HCT116 (cell line): Measurements from ENCODE around the gene MFSD6. TPM values are rescaled to one million over a fixed set of nuclear protein-coding genes. Genes with fewer than 3 reads are reported as not detected.

Experiments
- ATAC-seq: fragments of 200-7000 bp; cut with Tn5 transposase; 2 replicates; pipeline ENCODE4 v1.9.1; 2020; ENCODE audit warnings: mild to moderate bottlenecking, moderate library complexity
- BruUV-seq: library from RNA; stranded (reverse); fragments of 400-500 nt; replicated peaks from 2 replicates; lab custom pipeline; 2021; lab: Mats Ljungman, UMichigan
- CTCF ChIA-PET: fragments of 300-600 bp; sonication (Branson Sonifier 250); formaldehyde crosslinking; loops from one replicate; lab custom pipeline; 2021; ENCODE audit warnings: antibody characterized with exemption; lab: Charles Lee
- POLR2A ChIA-PET: fragments of 300-600, 350-600 bp; sonication (Branson Sonifier 250); formaldehyde crosslinking; loops from one replicate; lab custom pipeline; 2021; ENCODE audit warnings: antibody characterized with exemption; lab: Charles Lee
- RAD21 ChIA-PET, 2 experiments: fragments of 300-600 bp; sonication (Branson Sonifier 250); formaldehyde crosslinking; loops; one replicate each; lab custom pipeline; 2023; ENCODE audit warnings: low total read pairs in 2 of 2; ENCODE audit not compliant: uncharacterized antibody in 2 of 2, unreplicated experiment in 2 of 2, low non-redundant PET in 1 of 2; lab: Charles Lee
- DNase-seq: peaks from one replicate; pipeline ENCODE4 v3.0.0-alpha.2; 2010; ENCODE audit warnings: low read depth, low spot score
- H2AFZ ChIP-seq: fragments of 200-600 bp; shearing (Covaris generic), sonication (generic); 2 replicates; pipeline ENCODE4 v1.6.1; 2017; ENCODE audit warnings: low read depth, mixed run types, mixed read lengths, antibody characterized with exemption, low read length; ENCODE audit not compliant: poor library complexity, severe bottlenecking
- H3K27ac ChIP-seq: 2 replicates; pipeline ENCODE4 v1.5.1; 2012; ENCODE audit warnings: low read depth, low read length
- H3K27me3 ChIP-seq: fragments of 200-600 bp; sonication (generic); 2 replicates; pipeline ENCODE4 v1.6.1; 2016; ENCODE audit warnings: mixed run types, low read length, mixed read lengths; ENCODE audit not compliant: insufficient read depth
- H3K36me3 ChIP-seq, 2 experiments: fragments of 200-500 bp in 1 of 2; fragments of 200-600 bp in 1 of 2; sonication (Bioruptor generic) in 1 of 2; sonication (generic) in 1 of 2; 2 replicates each; pipeline versions ENCODE4 v1.5.1 to v1.6.1; 2014 to 2016; ENCODE audit warnings: low read length in 2 of 2, inconsistent platforms in 1 of 2, mixed read lengths in 1 of 2, mixed run types in 1 of 2; ENCODE audit not compliant: insufficient read depth in 2 of 2, control insufficient read depth in 1 of 2
- H3K4me1 ChIP-seq, 2 experiments: fragments of 200-600 bp in 1 of 2; sonication (generic) in 1 of 2; 2 replicates each; pipeline versions ENCODE4 v1.5.1 to v1.6.1; 2012 to 2017; ENCODE audit warnings: low read length in 2 of 2, inconsistent platforms in 1 of 2, mild to moderate bottlenecking in 1 of 2, mixed read lengths in 1 of 2, mixed run types in 1 of 2, moderate library complexity in 1 of 2; ENCODE audit not compliant: insufficient read depth in 2 of 2, control insufficient read depth in 1 of 2
- H3K4me2 ChIP-seq: fragments of 200-600 bp; sonication (generic); 2 replicates; pipeline ENCODE4 v1.6.1; 2017; ENCODE audit warnings: mixed run types, low read length, mixed read lengths
- H3K4me3 ChIP-seq, 2 experiments: fragments of 200-600 bp in 1 of 2; sonication (generic) in 1 of 2; replicated peaks in 1 of 2; 2 replicates each; pipeline ENCODE4 v1.5.1; 2011 to 2016; ENCODE audit warnings: low read length in 2 of 2, control low read depth in 1 of 2, low read depth in 1 of 2, mild to moderate bottlenecking in 1 of 2, mixed read lengths in 1 of 2, mixed run types in 1 of 2
- H3K79me2 ChIP-seq: fragments of 200-600 bp; sonication (generic); 2 replicates; pipeline ENCODE4 v1.6.1; 2017; ENCODE audit warnings: mild to moderate bottlenecking, mixed run types, low read length, moderate library complexity, mixed read lengths; ENCODE audit not compliant: insufficient read depth
- H3K9ac ChIP-seq: fragments of 200-600 bp; sonication (generic); 2 replicates; pipeline ENCODE4 v1.6.1; 2016; ENCODE audit warnings: low read length, mixed read lengths
- H3K9me2 ChIP-seq: fragments of 200-600 bp; sonication (generic), shearing (Covaris generic); 2 replicates; pipeline ENCODE4 v1.6.1; 2017; ENCODE audit warnings: mixed run types, mild to moderate bottlenecking, moderate library complexity; ENCODE audit not compliant: insufficient read depth
- H3K9me3 ChIP-seq, 2 experiments: fragments of 200-500 bp in 1 of 2; fragments of 200-600 bp in 1 of 2; sonication (Bioruptor generic) in 1 of 2; sonication (generic) in 1 of 2; 2 replicates each; pipeline ENCODE4 v1.6.1; 2014 to 2017; ENCODE audit warnings: low read length in 2 of 2, mixed read lengths in 2 of 2, inconsistent platforms in 1 of 2, low read depth in 1 of 2, mild to moderate bottlenecking in 1 of 2, mixed run types in 1 of 2, moderate library complexity in 1 of 2; ENCODE audit not compliant: control insufficient read depth in 1 of 2, insufficient read depth in 1 of 2
- H4K20me1 ChIP-seq: fragments of 200-600 bp; sonication (generic), shearing (Covaris generic); 2 replicates; pipeline ENCODE4 v1.6.1; 2017; ENCODE audit warnings: mixed run types, mild to moderate bottlenecking, moderate library complexity; ENCODE audit not compliant: insufficient read depth
- CBX3 ChIP-seq: IDR thresholded peaks from 2 replicates; pipeline ENCODE4 v1.6.1; 2012; ENCODE audit warnings: low read depth
- EZH2phosphoT487 ChIP-seq: fragments of 200-600 bp; IDR thresholded peaks from 2 replicates; pipeline ENCODE4 v1.6.1; 2018; ENCODE audit warnings: antibody characterized with exemption, borderline replicate concordance
- POLR2AphosphoS5 ChIP-seq: IDR thresholded peaks from 2 replicates; pipeline ENCODE4 v1.6.1; 2011; ENCODE audit warnings: mild to moderate bottlenecking, low read depth, low read length, moderate library complexity
- intact Hi-C: fragments of 100-400 bp; cut with micrococcal nuclease; formaldehyde crosslinking; loops from 2 replicates; pipeline ENCODE4 v1.10.0; 2022
- total RNA-seq: library from RNA; stranded (reverse); gene quantifications from one replicate; pipeline ENCODE4 v1.2.1, GENCODE V29; 2021; ENCODE audit not compliant: unreplicated experiment
- TF ChIP-seq, protein P1 (sequence below): IDR thresholded peaks from 2 replicates; pipeline ENCODE4 v1.6.1; 2012; ENCODE audit warnings: low read depth

MFSD6 gene
- total RNA-seq, 1 experiment from 2014 or later, result 18.6 TPM

DNA sequence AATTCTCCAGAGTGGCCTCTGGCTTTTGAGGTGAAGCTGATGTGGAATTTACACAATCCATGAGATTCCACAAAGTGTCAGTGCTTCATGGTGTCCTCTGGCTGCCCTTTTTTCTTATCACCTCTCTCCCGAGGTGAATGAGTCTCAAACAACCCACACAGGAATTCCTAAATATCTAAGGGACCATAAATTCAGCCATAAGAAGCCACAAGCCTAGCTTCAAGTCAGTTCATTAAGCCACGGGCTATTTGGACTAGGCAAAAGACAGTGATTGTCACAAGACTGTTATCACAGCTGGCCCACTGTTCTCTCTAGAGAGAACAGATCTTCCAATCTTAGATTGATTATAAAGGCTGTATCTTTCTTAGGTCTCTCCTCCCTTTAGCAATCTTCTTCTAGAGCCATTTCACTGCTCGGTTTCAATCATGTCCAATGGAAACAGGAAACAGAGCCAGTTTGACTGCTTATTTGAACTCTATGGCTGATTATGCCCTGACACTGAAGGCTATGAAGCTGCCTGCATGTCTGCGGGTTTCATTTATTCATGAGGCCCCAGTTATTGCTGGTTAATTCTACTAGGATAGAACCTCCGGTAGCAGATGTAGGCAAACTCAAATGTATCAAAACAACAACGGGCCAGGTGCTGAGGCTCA lies 122.2 kb downstream of the MFSD6 start:
- no peaks in the 10 kb centered on the region for H3K36me3 ChIP-seq
- no peaks in the 10 kb centered on the region for H3K27me3 ChIP-seq
- peaks cover 5 to 27% of the 10 kb centered on the region in 2 experiments; a peak in 3 of 4 replicates for H3K4me1 ChIP-seq
- intact Hi-C loops, result loop anchor here (5.0 kb wide), 1 partner anchor 312 kb away; no protein-coding TSS in a partner anchor
- no peaks in the 10 kb centered on the region for H3K9me3 ChIP-seq
- ATAC-seq (no peak), DNase-seq (no peak)
- ChIA-PET RAD21 (no interaction called here), POLR2A (no interaction called here), CTCF (no interaction called here)
- H3K79me2 ChIP-seq, result peaks cover 5% of the 10 kb centered on the region; the same call in 1 of the 2 replicates
- no peaks in the 10 kb centered on the region for H3K9me2 ChIP-seq
- BruUV-seq, result no TSS peak
- no peak overlapping the region for H2AFZ ChIP-seq
- no peak overlapping the region for H3K4me2 ChIP-seq
- H3K9ac ChIP-seq, result no peak overlapping the region
- no peaks in the 10 kb centered on the region for H4K20me1 ChIP-seq
- H3K27ac ChIP-seq, result no peak overlapping the region
- no peak overlapping the region for H3K4me3 ChIP-seq
- TF ChIP-seq CBX3 (no peak), EZH2phosphoT487 (no peak), POLR2AphosphoS5 (no peak)
- TF ChIP-seq, protein P1, sequence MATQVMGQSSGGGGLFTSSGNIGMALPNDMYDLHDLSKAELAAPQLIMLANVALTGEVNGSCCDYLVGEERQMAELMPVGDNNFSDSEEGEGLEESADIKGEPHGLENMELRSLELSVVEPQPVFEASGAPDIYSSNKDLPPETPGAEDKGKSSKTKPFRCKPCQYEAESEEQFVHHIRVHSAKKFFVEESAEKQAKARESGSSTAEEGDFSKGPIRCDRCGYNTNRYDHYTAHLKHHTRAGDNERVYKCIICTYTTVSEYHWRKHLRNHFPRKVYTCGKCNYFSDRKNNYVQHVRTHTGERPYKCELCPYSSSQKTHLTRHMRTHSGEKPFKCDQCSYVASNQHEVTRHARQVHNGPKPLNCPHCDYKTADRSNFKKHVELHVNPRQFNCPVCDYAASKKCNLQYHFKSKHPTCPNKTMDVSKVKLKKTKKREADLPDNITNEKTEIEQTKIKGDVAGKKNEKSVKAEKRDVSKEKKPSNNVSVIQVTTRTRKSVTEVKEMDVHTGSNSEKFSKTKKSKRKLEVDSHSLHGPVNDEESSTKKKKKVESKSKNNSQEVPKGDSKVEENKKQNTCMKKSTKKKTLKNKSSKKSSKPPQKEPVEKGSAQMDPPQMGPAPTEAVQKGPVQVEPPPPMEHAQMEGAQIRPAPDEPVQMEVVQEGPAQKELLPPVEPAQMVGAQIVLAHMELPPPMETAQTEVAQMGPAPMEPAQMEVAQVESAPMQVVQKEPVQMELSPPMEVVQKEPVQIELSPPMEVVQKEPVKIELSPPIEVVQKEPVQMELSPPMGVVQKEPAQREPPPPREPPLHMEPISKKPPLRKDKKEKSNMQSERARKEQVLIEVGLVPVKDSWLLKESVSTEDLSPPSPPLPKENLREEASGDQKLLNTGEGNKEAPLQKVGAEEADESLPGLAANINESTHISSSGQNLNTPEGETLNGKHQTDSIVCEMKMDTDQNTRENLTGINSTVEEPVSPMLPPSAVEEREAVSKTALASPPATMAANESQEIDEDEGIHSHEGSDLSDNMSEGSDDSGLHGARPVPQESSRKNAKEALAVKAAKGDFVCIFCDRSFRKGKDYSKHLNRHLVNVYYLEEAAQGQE, result no peak
